ENCODE data around the gene DENND4C. TPM values are rescaled to one million over a fixed set of nuclear protein-coding genes. Genes with fewer than 3 reads are reported as not detected.
"Not testable (repeated sequence)": the region's sequence is repeated elsewhere in the genome, so short reads cannot be mapped to it uniquely, and the experiment has no call there.

The DENND4C gene
- total RNA-seq, 1 donor from 2014 or later: 53.7 TPM

DNA sequence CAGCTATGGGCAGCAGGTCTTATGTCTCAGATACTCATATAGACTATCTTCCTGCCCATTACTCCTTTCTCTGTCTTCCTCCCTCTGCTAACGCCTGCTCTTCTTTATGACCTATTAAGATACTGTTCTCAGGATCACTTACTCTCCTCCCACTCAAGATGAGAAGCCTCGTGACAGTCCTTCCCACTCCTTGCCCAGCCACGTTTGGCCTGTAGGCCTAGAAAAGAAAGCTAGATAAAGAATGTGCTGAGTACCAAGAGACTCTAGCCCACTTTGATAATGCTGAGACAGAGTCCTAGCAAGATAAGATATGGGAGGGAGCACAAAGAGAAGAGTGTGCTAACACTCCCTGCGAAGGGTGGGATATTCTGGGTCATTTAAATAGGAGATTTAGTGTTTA, 6.8 kb upstream of the DENND4C start:
- DNase-seq (ENCODE audit: extremely low read depth, low read depth, low spot score): no peak

GRCh38 chr9:19224563-19224962, 5.9 kb upstream of the DENND4C start:
- no peak for DNase-seq (ENCODE audit: extremely low read depth, low read depth, low spot score)

DNA sequence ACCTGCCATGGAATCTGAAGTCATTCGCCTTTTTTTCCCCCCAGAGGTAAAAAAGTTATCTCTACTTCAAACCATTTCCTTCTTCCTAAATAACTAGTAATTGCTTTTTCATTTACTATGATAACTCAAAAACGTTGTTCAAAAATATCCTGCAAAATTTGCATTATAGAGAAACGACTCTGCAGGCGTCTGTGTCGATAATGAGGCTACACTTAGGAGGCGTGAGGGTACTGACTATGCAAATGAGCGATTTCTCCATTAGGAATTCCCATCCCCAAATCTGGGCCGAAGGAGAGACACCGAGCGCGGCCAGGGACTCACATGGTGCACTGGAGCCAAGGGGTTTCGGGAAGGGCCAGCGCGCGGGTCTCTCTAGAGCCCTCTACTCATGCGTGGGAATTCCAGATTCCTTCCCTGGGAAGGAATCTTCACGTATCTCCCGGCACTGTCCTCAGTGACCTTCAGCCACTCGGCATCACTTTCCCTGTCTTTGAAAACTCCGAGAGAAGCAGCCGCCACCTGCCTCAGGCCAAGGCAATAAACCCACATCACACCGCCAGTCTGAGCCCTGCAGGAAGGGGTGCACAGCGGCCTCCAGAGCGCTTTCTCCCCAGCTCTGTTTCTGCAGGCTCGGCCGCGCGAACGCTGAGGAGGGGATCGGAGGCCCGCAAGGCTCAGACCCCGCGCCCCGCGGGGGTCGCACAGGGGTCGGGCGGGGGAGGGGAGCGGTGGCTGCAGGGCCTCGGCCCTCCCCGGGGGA, 718 bp upstream of the DENND4C start:
- DNase-seq (ENCODE audit: extremely low read depth, low read depth, low spot score): no peak

- DNase-seq (ENCODE audit: extremely low read depth, low read depth, low spot score): no peak
These were observed 822 bp downstream of the DENND4C start for GRCh38 chr9:19231126-19231903.

GRCh38 chr9:19231904-19232822, 1.7 kb downstream of the DENND4C start:
- DNase-seq (ENCODE audit: extremely low read depth, low read depth, low spot score): no peak

DNA sequence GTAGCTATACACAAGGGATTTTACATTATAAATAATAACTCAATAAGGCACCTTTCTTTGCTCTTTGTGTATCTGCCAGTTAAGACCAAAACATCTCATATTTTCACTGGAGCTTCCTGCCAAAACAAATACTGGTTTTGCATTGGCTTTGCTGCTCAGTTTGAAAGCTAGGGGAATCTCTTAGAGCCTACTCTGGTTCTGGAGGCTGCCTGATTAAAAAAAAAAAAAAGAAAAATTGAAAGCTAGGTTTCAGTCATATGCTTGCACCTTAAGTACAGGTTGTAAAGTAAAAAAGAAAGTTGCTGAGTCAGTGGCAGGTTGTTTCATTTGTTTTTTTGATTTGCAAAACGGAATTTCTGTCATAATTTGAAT, 2.3 kb downstream of the DENND4C start:
- no peak for DNase-seq (ENCODE audit: extremely low read depth, low read depth, low spot score)

DNA sequence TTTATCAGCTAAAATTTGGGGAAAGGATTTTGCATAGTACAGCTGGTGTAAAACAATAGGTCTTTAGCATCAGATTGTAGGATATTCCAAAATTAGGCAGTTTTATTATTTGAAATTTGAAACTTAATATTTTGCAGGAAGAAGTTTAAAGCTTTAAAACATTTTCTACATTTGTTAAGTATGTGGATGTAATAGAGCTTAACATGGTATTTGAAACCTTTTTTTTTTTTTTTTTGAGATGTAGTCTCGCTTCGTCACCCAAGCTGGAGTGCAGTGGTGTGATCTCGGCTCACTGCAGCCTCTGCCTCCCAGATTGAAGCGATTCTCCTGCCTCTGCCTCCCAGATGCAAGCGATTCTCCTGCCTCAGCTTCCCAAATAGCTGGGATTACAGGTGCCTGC, 2.9 kb downstream of the DENND4C start:
- DNase-seq (ENCODE audit: extremely low read depth, low read depth, low spot score): no peak

DNA sequence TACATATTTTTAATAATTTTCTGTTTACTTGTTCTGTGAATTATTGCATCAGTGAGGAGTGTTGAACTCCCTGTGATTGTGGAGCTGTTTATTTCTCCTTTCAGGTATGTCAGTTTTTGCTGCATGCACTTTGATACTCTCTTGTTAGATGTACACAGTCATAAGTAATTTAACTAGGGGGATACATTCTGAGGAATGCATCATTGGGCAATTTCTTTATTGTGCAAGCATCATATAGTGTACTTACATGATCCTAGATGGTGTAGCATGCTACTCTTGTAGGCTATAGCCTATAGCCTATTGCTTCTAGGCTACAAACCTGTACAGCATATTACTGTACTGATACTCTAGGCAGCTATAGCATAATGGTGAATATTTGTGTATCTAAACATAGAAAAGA, 9.5 kb downstream of the DENND4C start:
- no peak for DNase-seq (ENCODE audit: extremely low read depth, low read depth, low spot score)

- no peak for DNase-seq (ENCODE audit: extremely low read depth, low read depth, low spot score)
These were observed 11.2 kb downstream of the DENND4C start for GRCh38 chr9:19241728-19242127.

- DNase-seq (ENCODE audit: extremely low read depth, low read depth, low spot score): no peak
These were observed 13.0 kb downstream of the DENND4C start for GRCh38 chr9:19243366-19244033.

GRCh38 chr9:19246891-19247290, 16.4 kb downstream of the DENND4C start:
- no peak for DNase-seq (ENCODE audit: extremely low read depth, low read depth, low spot score)

- no peak for DNase-seq (ENCODE audit: extremely low read depth, low read depth, low spot score)
These were observed 16.9 kb downstream of the DENND4C start for GRCh38 chr9:19247420-19247819.

DNA sequence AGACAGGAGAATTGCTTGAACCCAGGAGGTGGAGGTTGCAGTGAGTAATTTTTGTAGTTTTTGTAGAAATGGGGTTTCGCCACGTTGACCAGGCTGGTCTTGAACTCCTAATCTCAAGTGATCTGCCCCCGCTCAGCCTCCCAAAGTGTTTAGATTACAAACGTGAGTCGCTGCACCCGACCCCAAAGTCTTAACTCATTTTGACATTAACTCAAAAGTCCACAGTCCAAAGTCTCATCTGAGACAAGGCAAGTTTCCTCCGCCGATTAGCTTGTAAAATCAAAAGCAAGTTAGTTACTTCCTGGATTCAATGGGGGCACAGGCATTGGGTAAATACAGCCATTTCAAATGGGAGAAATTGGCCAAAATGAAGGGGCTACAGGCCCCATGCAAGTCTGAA, 19.9 kb downstream of the DENND4C start:
- not testable (repeated sequence) for DNase-seq (ENCODE audit: extremely low read depth, low read depth, low spot score)

DNA sequence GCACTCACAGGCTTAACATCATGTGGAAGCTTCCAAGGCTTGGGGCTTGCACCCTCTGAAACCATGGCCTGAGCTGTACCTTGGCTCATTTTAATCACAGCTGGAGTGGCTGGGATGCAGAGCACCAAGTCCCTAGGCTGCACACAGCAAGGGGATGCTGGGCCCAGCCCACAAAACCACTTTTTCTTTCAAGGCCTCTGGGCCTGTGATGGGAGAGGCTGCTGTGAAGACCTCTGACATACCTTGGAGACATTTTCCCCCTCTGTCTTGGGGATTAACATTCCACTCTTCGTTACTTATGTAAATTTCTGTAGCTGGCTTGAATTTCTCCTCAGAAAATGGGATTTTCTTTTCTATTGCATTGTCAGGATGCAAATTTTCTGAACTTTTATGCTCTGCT, 20.7 kb downstream of the DENND4C start:
- not testable (repeated sequence) for DNase-seq (ENCODE audit: extremely low read depth, low read depth, low spot score)

- DNase-seq (ENCODE audit: extremely low read depth, low read depth, low spot score): not testable (repeated sequence)
These were observed 21.1 kb downstream of the DENND4C start for GRCh38 chr9:19251622-19252021.

GRCh38 chr9:19252174-19252884, 21.8 kb downstream of the DENND4C start:
- no peak for DNase-seq (ENCODE audit: extremely low read depth, low read depth, low spot score)

DNA sequence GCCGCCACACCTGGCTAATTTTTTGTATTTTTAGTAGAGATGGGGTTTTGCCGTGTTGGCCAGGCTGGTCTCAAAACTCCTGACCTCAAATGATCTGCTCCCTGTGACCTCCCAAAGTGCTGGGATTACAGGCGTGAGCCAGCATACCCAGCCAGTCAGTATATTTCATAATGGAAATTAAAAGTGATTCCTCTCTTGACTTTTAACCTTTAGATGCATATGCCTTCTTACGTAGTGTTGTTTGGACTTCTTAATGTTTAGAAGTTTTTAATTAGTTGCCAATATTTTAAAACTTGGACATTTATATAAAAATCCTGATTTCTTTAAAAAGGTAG, 22.4 kb downstream of the DENND4C start:
- no peak for DNase-seq (ENCODE audit: extremely low read depth, low read depth, low spot score)

- DNase-seq (ENCODE audit: extremely low read depth, low read depth, low spot score): no peak
These were observed 24.6 kb downstream of the DENND4C start for GRCh38 chr9:19255112-19255511.

DNA sequence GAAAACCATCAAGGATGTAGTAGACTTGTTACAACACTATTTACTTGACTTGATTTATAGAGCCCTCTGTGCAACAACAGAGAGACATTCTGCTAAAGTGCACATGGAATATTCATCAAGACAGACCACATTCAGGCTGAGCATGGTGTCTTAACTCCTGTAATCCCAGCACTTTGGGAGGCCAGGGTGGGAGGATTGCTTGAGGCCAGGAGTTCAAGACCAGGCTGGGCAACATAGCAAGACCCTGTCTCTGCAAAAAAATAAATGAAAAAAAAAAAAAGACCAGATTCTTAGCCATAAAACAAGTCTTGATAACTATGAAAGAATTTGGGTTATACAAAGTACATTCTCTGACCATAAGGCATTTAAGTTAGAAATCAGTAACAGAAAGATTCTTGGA, 25.3 kb downstream of the DENND4C start:
- DNase-seq (ENCODE audit: extremely low read depth, low read depth, low spot score): no peak

- not testable (repeated sequence) for DNase-seq (ENCODE audit: extremely low read depth, low read depth, low spot score)
These were observed 29.3 kb downstream of the DENND4C start for GRCh38 chr9:19259665-19260255.
